Hippocampal formation (tissue), 2 donors: ENCODE data around the gene OIP5.

Experiments
- DNase-seq, 2 donors: peaks; one replicate each; lab custom pipeline; 2025; lab: John Stamatoyannopoulos, UW

Gene OIP5

GRCh38 chr15:41259546-41260189, 72.7 kb downstream of the OIP5 start:
- DNase-seq, result no peak
